K562 (cell line): ENCODE results near the gene SLC38A1. TPM values are rescaled to one million over a fixed set of nuclear protein-coding genes. Genes with fewer than 3 reads are reported as not detected.

Source experiments
- ATAC-seq: fragments of 200-7000 bp; cut with Tn5 transposase; 3 replicates; pipeline ENCODE4 v1.9.1; 2020; ENCODE audit warnings: moderate library complexity
- BruUV-seq: library from RNA; stranded (reverse); fragments of 400-500 nt; replicated peaks from 2 replicates; lab custom pipeline; 2021; lab: Mats Ljungman, UMichigan
- CTCF ChIA-PET: fragments of 300-600 bp; formaldehyde crosslinking; extraction: SDS; loops from one replicate; lab custom pipeline; 2021; ENCODE audit warnings: low intra/inter-chr PET ratio; lab: Yijun Ruan, JAX
- POLR2A ChIA-PET: fragments of 300-600, 350-650 bp; sonication (Branson Sonifier 250); formaldehyde crosslinking; extraction: SDS; loops from one replicate; lab custom pipeline; 2021; ENCODE audit warnings: antibody characterized with exemption, inconsistent platforms; lab: Yijun Ruan, JAX
- DNase-seq, 4 experiments: peaks; one replicate each; pipeline versions ENCODE4 v3.0.0 to v3.0.0-alpha.2; 2011 to 2018; ENCODE audit warnings: low spot score in 3 of 4, mixed read lengths in 3 of 4; ENCODE audit errors: extremely low read depth in 1 of 4
- FAIRE-seq: peaks from 2 replicates; lab custom pipeline; 2011; peaks lifted over from hg19 to GRCh38; lab: Jason Lieb, UNC
- H2AFZ ChIP-seq: 2 replicates; pipeline ENCODE4 v1.6.0; 2011; ENCODE audit warnings: low read depth, low read length, control low read depth, inconsistent platforms
- H3K27ac ChIP-seq: fragments of 200-600 bp; 3 replicates; pipeline ENCODE4 v1.8.0; 2011; ENCODE audit warnings: low read depth, mild to moderate bottlenecking, control low read depth, inconsistent platforms, low read length, moderate library complexity, mixed read lengths; ENCODE audit errors: extremely low read depth
- H3K27me3 ChIP-seq, 2 experiments: fragments of 300-600 bp in 1 of 2; 2 replicates in 1 of 2; 3 replicates in 1 of 2; pipeline versions ENCODE4 v1.6.0 to v1.8.0; 2011; ENCODE audit warnings: inconsistent platforms in 2 of 2, low read length in 2 of 2, mild to moderate bottlenecking in 1 of 2, mixed read lengths in 1 of 2, moderate library complexity in 1 of 2; ENCODE audit not compliant: control insufficient read depth in 2 of 2, insufficient read depth in 2 of 2
- H3K36me3 ChIP-seq: fragments of 300-600 bp; 3 replicates; pipeline ENCODE4 v1.8.0; 2011; ENCODE audit warnings: mild to moderate bottlenecking, low read length, inconsistent platforms; ENCODE audit not compliant: control insufficient read depth, insufficient read depth
- H3K4me1 ChIP-seq, 2 experiments: fragments of 200-600 bp in 1 of 2; replicated peaks in 1 of 2; 2 replicates in 1 of 2; 3 replicates in 1 of 2; pipeline versions ENCODE4 v1.5.1 to v1.8.0; 2011; ENCODE audit warnings: inconsistent platforms in 2 of 2, low read length in 2 of 2, mild to moderate bottlenecking in 1 of 2, mixed read lengths in 1 of 2, moderate library complexity in 1 of 2; ENCODE audit not compliant: control insufficient read depth in 2 of 2, insufficient read depth in 2 of 2
- H3K4me2 ChIP-seq: 2 replicates; pipeline ENCODE4 v1.6.1; 2011; ENCODE audit warnings: low read length, control low read depth, inconsistent platforms, mixed read lengths; ENCODE audit not compliant: insufficient read depth
- H3K4me3 ChIP-seq: fragments of 200-600 bp; sonication (generic), shearing (Covaris generic); 2 replicates; pipeline ENCODE4 v1.5.1; 2016; ENCODE audit warnings: control low read depth, inconsistent platforms
- H3K79me2 ChIP-seq: fragments of 200-600 bp; 3 replicates; pipeline ENCODE4 v1.8.0; 2011; ENCODE audit warnings: low read length, inconsistent platforms; ENCODE audit not compliant: control insufficient read depth, insufficient read depth
- H3K9ac ChIP-seq, 2 experiments: 2 replicates each; pipeline versions ENCODE4 v1.6.0 to v1.6.1; 2011; ENCODE audit warnings: low read depth in 2 of 2, low read length in 2 of 2, control low read depth in 1 of 2, inconsistent platforms in 1 of 2, mild to moderate bottlenecking in 1 of 2, mixed read lengths in 1 of 2; ENCODE audit not compliant: insufficient read depth in 1 of 2
- H3K9me1 ChIP-seq: one replicate; pipeline ENCODE4 v1.6.0; 2011; ENCODE audit warnings: inconsistent platforms, mild to moderate bottlenecking, low read length, moderate library complexity; ENCODE audit not compliant: control insufficient read depth, insufficient read depth
- H3K9me3 ChIP-seq: replicated peaks from 2 replicates; pipeline ENCODE4 v1.5.1; 2011; ENCODE audit warnings: low read depth, low read length, inconsistent platforms; ENCODE audit not compliant: control insufficient read depth, insufficient read depth
- H4K20me1 ChIP-seq: replicated peaks from 2 replicates; pipeline ENCODE4 v1.6.1; 2011; ENCODE audit warnings: low read length, inconsistent platforms, mixed read lengths; ENCODE audit not compliant: control insufficient read depth, insufficient read depth
- ATF2 ChIP-seq: sonication (generic); formaldehyde crosslinking; IDR thresholded peaks from 2 replicates; pipeline ENCODE4 v1.8.1; 2022; ENCODE audit warnings: missing genetic modification reagents
- CBX2 ChIP-seq: fragments of 200-600 bp; sonication (generic); IDR thresholded peaks from one replicate; pipeline ENCODE4 v1.6.1; 2012; ENCODE audit warnings: mild to moderate bottlenecking, low read length, inconsistent platforms; ENCODE audit not compliant: insufficient read depth, poor library complexity, severe bottlenecking
- MBD1 ChIP-seq: fragments of 250-450 bp; sonication (Bioruptor Pico); IDR thresholded peaks from 2 replicates; pipeline ENCODE4 v1.8.0; 2022; ENCODE audit warnings: inconsistent platforms
- NFIC ChIP-seq: fragments of 450-650 bp; IDR thresholded peaks from 2 replicates; pipeline ENCODE4 v1.6.1; 2017; ENCODE audit warnings: mild to moderate bottlenecking, inconsistent platforms
- SMC3 ChIP-seq: conservative IDR thresholded peaks from 2 replicates; pipeline ENCODE4 v1.6.1; 2011; ENCODE audit warnings: low read depth, low read length, improper control_type of control experiment; ENCODE audit not compliant: insufficient read depth
- SRSF1 ChIP-seq: fragments of 200-400 bp; formaldehyde crosslinking; IDR thresholded peaks from 2 replicates; pipeline ENCODE4 v1.6.1; 2017; ENCODE audit warnings: mild to moderate bottlenecking, low read depth, low read length, moderate library complexity
- ZBTB34 ChIP-seq: fragments of 250-450 bp; sonication (Bioruptor Pico); IDR thresholded peaks from 2 replicates; pipeline ENCODE4 v1.8.0; 2021; ENCODE audit warnings: mild to moderate bottlenecking, moderate library complexity
- ZNF24 ChIP-seq: fragments of 450-650 bp; IDR thresholded peaks from 2 replicates; pipeline ENCODE4 v1.6.1; 2016
- WGBS: fragments of 100-300 bp; shearing (Covaris generic); methylation state at CpG from one replicate; pipeline ENCODE4 v1.1.6; 2016; ENCODE audit warnings: low coverage, mixed read lengths; ENCODE audit not compliant: insufficient coverage; ENCODE audit errors: missing lambda C conversion rate; 5-methylcytosine and 5-hydroxymethylcytosine counted together
- in situ Hi-C: fragments of 300-500 bp; cut with MboI; formaldehyde crosslinking; loops from 4 replicates; pipeline ENCODE4 v1.15.0; 2018; ENCODE audit warnings: inconsistent platforms, mixed read lengths
- intact Hi-C: fragments of 100-400 bp; cut with micrococcal nuclease; formaldehyde crosslinking; loops from 2 replicates; pipeline ENCODE4 v1.14.2; 2022
- polyA plus RNA-seq, 8 experiments: library from polyadenylated mRNA; depleted of rRNA in 4 of 8; stranded (reverse) in 5 of 8; unstranded in 3 of 8; fragments of >200 nt; fragmentation: Nextera tagmentation in 2 of 8; fragmentation: Illumina TruSeq in 1 of 8; extraction: Ambion mirVana in 2 of 8; extraction: Trizol in 1 of 8; gene quantifications; 2 replicates each; pipeline versions ENCODE4 v1.2.1 to v1.2.3, GENCODE V29; 2011 to 2014; ENCODE audit warnings: inconsistent platforms in 1 of 8, missing spikeins in 1 of 8
- total RNA-seq, 7 experiments: library from RNA; depleted of rRNA in 6 of 7; stranded (reverse); fragments of >200 nt in 6 of 7; fragmentation: Illumina TruSeq in 2 of 7; extraction: Trizol in 2 of 7; gene quantifications; 2 replicates each; pipeline versions ENCODE4 v1.2.1 to v1.2.3, GENCODE V29; 2011 to 2021; ENCODE audit warnings: low replicate concordance in 1 of 7

SLC38A1 gene
- total and polyA plus RNA-seq, 9 of the 15 experiments (the other 6 are each of a cell fraction or from before 2014, with no cell fraction given) = 51.9 to 112 (median 75.0) TPM

DNA sequence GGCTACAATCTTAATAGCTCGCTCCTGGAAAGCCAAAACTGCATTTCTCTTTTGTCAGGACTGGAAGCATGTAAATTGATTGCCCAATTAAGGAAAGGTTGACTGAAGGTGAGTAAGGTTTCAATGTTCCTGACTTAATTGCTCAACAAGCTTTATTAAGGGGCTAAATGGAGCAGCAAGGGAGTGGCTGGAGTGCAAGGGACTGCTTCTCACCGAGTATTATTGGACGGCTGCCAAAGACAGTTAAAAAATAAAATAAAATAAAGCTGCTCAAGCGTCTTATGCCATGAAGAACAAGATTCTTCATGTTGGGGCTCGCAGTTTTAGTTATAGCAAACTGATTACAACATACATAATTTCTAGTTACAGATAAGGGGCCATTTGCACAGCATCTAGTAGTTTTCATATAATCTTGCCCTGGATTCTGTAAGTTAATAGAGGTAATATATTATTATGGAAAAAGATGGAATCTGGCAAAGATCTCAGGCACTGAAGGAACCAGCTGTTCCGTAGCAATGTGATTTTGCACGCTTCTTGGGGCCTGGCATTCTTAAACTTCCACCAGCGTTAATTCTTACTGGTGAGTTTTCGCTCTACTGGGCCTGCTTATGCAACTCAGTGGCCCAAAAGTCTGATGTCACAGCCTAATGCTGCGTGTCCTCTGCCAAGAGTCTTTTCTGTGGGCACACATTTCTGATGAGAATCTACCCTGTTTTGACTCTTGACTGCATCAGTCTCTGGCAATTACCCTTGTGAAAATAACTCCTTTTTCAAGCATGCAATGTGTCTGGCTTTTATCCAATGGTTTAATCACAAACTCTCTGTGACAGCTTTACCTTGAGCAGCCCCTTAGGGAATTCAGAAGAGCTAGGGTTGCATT lies 108.5 kb downstream of the SLC38A1 start:
- ChIA-PET POLR2A (no interaction called here), CTCF (interaction anchor here (0.5 to 0.7 kb wide), 2 partner anchors 274 to 1331 kb away, joined by 3 to 6 read pairs; no protein-coding TSS in a partner anchor)
- no peaks in the 10 kb centered on the region for H3K36me3 ChIP-seq
- no peak overlapping the region for H3K4me3 ChIP-seq
- TF ChIP-seq NFIC (peak; percentile 59), CBX2 (no peak)
- H4K20me1 ChIP-seq = no peaks in the 10 kb centered on the region
- no peak overlapping the region for H2AFZ ChIP-seq
- H3K27me3 ChIP-seq = no peaks in the 10 kb centered on the region; a peak in 1 of 5 replicates
- no peaks in the 10 kb centered on the region; a peak in 1 of 5 replicates for H3K4me1 ChIP-seq
- no peak for DNase-seq
- intact Hi-C loops (no loop called here), in situ Hi-C loops (no loop called here)
- no peaks in the 10 kb centered on the region for H3K9me1 ChIP-seq
- no peak for ATAC-seq
- H3K9me3 ChIP-seq = peaks cover 2% of the 10 kb centered on the region; the same call in 1 of the 2 replicates
- H3K79me2 ChIP-seq = no peaks in the 10 kb centered on the region
- no peak overlapping the region for H3K27ac ChIP-seq
- 13% methylated on average over 10 of the region's 10 CpGs for WGBS
- H3K4me2 ChIP-seq = no peak overlapping the region
- no peak for FAIRE-seq
- no peak overlapping the region for H3K9ac ChIP-seq
- no TSS peak for BruUV-seq

DNA sequence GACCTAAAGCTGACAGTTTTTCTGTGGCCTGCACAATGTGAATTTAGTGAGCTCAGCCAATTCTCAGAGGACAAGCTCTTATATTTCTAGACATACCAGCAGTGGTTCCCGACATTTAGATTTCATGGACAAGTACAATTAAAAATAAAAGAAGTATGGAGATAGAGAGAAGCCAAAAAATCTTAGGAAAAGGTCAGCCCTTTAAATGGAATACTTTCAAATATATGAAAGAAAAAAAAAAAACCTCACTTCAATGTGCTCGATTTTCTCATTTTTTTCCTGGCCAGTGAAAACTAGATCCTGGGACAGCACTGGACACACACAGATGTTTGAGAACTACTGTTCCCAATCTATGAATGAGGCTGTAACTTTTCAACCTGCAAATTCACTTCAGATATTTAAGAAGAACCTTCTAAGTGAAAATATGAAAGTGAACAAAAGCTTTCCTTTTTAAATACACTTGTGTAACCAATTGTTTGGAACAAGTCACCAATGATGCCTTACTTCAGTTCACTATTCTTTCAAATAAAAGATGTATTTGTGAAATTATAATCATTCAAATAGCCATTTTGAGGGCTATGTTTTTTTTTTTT lies 109.4 kb downstream of the SLC38A1 start:
- H3K4me1 ChIP-seq = no peaks in the 10 kb centered on the region; a peak in 1 of 5 replicates
- no peak overlapping the region for H3K4me3 ChIP-seq
- H3K9ac ChIP-seq = no peak overlapping the region
- no peak for FAIRE-seq
- CTCF ChIA-PET = interaction anchor here (0.7 kb wide), 1 partner anchor 1330 kb away, joined by 3 read pairs; no protein-coding TSS in a partner anchor
- no peaks in the 10 kb centered on the region for H4K20me1 ChIP-seq
- no TSS peak for BruUV-seq
- no peak for DNase-seq
- intact Hi-C loops (loop anchor here (10.0 kb wide), 1 partner anchor 775 kb away; no protein-coding TSS in a partner anchor), in situ Hi-C loops (no loop called here)
- H2AFZ ChIP-seq = no peak overlapping the region
- POLR2A ChIA-PET = interaction anchor here (0.7 kb wide), 1 partner anchor 9 kb away, joined by 3 read pairs; no protein-coding TSS in a partner anchor
- H3K9me3 ChIP-seq = peaks cover 2% of the 10 kb centered on the region; the same call in 1 of the 2 replicates
- no peaks in the 10 kb centered on the region for H3K36me3 ChIP-seq
- H3K4me2 ChIP-seq = no peak overlapping the region
- no peaks in the 10 kb centered on the region for H3K9me1 ChIP-seq
- no peaks in the 10 kb centered on the region for H3K79me2 ChIP-seq
- H3K27me3 ChIP-seq = no peaks in the 10 kb centered on the region; a peak in 1 of 5 replicates
- 3% methylated on average over 2 of the region's 2 CpGs for WGBS
- no peak overlapping the region for H3K27ac ChIP-seq
- no peak for ATAC-seq
- TF ChIP-seq SRSF1 (no peak), ZBTB34 (no peak), ZNF24 (no peak), MBD1 (no peak), SMC3 (no peak), ATF2 (CRISPR knock-in tag) (no peak)
